Measurements from ENCODE around the gene CUTC. TPM values are rescaled to one million over a fixed set of nuclear protein-coding genes. Genes with fewer than 3 reads are reported as not detected.

Gene CUTC
- total and polyA plus RNA-seq, 2 experiments from 2014 or later: 21.6 to 29.4 TPM

DNA sequence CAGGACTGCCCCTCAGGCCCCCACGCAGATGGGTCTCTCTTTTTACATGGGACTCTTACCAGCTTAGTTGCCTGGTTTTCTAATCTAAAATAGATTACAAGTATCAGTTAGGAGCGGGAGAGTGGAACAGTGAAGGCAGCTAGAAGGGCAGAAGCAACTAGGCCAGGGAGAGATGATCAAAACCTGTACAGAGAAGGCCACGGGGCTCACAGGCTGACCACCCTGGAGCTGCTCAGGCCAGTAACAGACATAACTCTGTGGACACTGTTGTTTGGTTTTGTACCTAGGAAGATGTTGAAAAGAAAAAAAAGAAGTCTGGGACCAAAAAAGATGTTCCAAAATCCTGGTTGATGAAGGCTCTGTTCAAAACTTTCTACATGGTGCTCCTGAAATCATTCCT is 66.9 kb downstream of the CUTC start:
- TF ChIP-seq, protein P1, sequence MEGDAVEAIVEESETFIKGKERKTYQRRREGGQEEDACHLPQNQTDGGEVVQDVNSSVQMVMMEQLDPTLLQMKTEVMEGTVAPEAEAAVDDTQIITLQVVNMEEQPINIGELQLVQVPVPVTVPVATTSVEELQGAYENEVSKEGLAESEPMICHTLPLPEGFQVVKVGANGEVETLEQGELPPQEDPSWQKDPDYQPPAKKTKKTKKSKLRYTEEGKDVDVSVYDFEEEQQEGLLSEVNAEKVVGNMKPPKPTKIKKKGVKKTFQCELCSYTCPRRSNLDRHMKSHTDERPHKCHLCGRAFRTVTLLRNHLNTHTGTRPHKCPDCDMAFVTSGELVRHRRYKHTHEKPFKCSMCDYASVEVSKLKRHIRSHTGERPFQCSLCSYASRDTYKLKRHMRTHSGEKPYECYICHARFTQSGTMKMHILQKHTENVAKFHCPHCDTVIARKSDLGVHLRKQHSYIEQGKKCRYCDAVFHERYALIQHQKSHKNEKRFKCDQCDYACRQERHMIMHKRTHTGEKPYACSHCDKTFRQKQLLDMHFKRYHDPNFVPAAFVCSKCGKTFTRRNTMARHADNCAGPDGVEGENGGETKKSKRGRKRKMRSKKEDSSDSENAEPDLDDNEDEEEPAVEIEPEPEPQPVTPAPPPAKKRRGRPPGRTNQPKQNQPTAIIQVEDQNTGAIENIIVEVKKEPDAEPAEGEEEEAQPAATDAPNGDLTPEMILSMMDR (IDR thresholded peaks at IDR 0.05; ENCODE audit: poor library complexity): no peak
- TF ChIP-seq EZH2 (IDR thresholded peaks at IDR 0.05; ENCODE audit: borderline replicate concordance) (no peak), EZH2phosphoT487 (IDR thresholded peaks at IDR 0.05; ENCODE audit: low read depth, severe bottlenecking, unreplicated experiment) (no peak)
- Histone ChIP-seq H3K27ac (no peak overlapping the region), H3K4me2 (no peak overlapping the region), H2AFZ (no peak overlapping the region), H3K4me1 (ENCODE audit: insufficient read depth) (no peaks in the 10 kb centered on the region), H3K4me3 (no peak overlapping the region), H3K9me3 (ENCODE audit: low read depth) (no peaks in the 10 kb centered on the region), H4K20me1 (ENCODE audit: insufficient read depth, poor library complexity, severe bottlenecking) (no peaks in the 10 kb centered on the region), H3K27me3 (no peaks in the 10 kb centered on the region), H3K9me2 (replicated peaks; ENCODE audit: insufficient read depth) (no peaks in the 10 kb centered on the region), H3K36me3 (replicated peaks; ENCODE audit: insufficient read depth, low read depth) (no peaks in the 10 kb centered on the region), H3K79me2 (no peaks in the 10 kb centered on the region)
- no peak for DNase-seq (ENCODE audit: low spot score)
- WGBS (ENCODE audit: low lambda C conversion rate, missing lambda C conversion rate): 84% methylated on average over 3 of the region's 3 CpGs

DNA sequence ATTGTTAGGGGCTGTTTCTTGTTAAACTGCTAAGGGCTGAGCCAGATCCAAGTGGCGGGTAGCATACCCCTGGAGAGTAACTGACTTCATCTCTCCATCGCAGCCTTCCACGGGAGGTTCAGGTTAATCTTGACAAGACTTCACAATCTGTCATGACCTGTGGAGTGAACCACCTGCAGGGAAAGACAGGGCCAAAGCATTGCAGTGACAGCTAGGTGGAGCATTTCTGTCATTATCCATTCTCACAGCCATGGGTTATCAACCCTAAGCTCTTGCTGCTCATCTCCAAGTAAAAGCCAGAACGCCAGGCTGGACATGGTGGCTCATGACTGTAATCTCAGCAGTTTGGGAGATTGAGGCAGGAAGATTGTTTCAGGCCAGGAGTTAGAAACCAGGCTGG is 67.6 kb downstream of the CUTC start:
- H3K9me3 ChIP-seq (ENCODE audit: low read depth): no peaks in the 10 kb centered on the region
- no peak overlapping the region for H3K27ac ChIP-seq
- 86% methylated on average over 4 of the region's 4 CpGs for WGBS (ENCODE audit: low lambda C conversion rate, missing lambda C conversion rate)
- H3K9me2 ChIP-seq (replicated peaks; ENCODE audit: insufficient read depth): no peaks in the 10 kb centered on the region
- H3K4me1 ChIP-seq (ENCODE audit: insufficient read depth): no peaks in the 10 kb centered on the region
- TF ChIP-seq EZH2phosphoT487 (IDR thresholded peaks at IDR 0.05; ENCODE audit: low read depth, severe bottlenecking, unreplicated experiment): no peak
- TF ChIP-seq EZH2 (IDR thresholded peaks at IDR 0.05; ENCODE audit: borderline replicate concordance): no peak
- TF ChIP-seq, protein P1 (IDR thresholded peaks at IDR 0.05; ENCODE audit: poor library complexity): no peak
- H4K20me1 ChIP-seq (ENCODE audit: insufficient read depth, poor library complexity, severe bottlenecking): no peaks in the 10 kb centered on the region
- DNase-seq (ENCODE audit: low spot score): no peak
- H3K4me2 ChIP-seq: no peak overlapping the region
- no peaks in the 10 kb centered on the region for H3K79me2 ChIP-seq
- no peaks in the 10 kb centered on the region for H3K36me3 ChIP-seq (replicated peaks; ENCODE audit: insufficient read depth, low read depth)
- no peaks in the 10 kb centered on the region for H3K27me3 ChIP-seq
- H2AFZ ChIP-seq: no peak overlapping the region
- no peak overlapping the region for H3K4me3 ChIP-seq

DNA sequence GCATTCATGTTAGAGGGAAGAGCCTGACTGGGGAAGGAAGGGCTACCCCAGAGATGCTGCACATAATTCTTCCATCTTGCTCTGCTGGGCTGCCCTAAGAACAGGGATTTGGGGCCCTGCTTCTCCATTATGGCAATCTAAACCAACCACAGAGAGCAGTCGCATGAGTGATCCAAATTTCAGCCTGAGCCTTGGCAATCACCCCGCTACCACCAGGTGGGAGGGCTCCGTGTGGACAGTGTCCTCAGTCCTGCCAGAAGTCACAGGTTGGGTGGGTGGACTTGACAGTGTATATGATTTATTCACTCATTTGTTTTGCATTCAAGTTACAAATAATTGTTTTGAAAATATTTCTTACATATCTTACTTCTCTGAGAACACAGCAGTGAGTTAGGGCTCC is 72.4 kb downstream of the CUTC start:
- H3K9me2 ChIP-seq (replicated peaks; ENCODE audit: insufficient read depth): no peaks in the 10 kb centered on the region
- no peaks in the 10 kb centered on the region for H4K20me1 ChIP-seq (ENCODE audit: insufficient read depth, poor library complexity, severe bottlenecking)
- H3K27me3 ChIP-seq: no peaks in the 10 kb centered on the region
- H3K27ac ChIP-seq: no peak overlapping the region
- 89% methylated on average over 3 of the region's 3 CpGs for WGBS (ENCODE audit: low lambda C conversion rate, missing lambda C conversion rate)
- no peaks in the 10 kb centered on the region for H3K36me3 ChIP-seq (replicated peaks; ENCODE audit: insufficient read depth, low read depth)
- TF ChIP-seq EZH2phosphoT487 (IDR thresholded peaks at IDR 0.05; ENCODE audit: low read depth, severe bottlenecking, unreplicated experiment) (no peak), EZH2 (IDR thresholded peaks at IDR 0.05; ENCODE audit: borderline replicate concordance) (no peak)
- TF ChIP-seq, protein P1 (IDR thresholded peaks at IDR 0.05; ENCODE audit: poor library complexity): no peak
- no peak overlapping the region for H2AFZ ChIP-seq
- H3K9me3 ChIP-seq (ENCODE audit: low read depth): no peaks in the 10 kb centered on the region
- no peak for DNase-seq (ENCODE audit: low spot score)
- H3K79me2 ChIP-seq: no peaks in the 10 kb centered on the region
- H3K4me3 ChIP-seq: no peak overlapping the region
- no peaks in the 10 kb centered on the region for H3K4me1 ChIP-seq (ENCODE audit: insufficient read depth)
- H3K4me2 ChIP-seq: no peak overlapping the region

DNA sequence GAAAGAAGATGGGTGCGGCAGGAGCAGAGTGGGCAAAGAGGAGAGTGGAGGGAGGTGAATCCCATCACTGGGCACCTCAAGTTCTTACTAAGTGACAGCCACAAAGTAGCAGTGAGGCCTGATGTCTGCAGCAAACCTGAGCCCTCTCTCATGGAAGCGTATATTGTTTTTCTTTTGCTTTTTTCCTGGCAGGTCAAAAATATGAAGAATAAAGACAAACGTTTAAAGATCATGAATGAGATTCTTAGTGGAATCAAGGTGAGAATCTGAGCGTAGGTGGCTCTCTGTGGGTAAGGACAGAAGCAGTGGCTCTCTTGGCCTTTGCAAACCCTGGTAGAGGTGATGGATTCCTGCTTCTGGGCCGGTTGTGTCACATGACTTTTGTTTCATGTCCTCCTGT is 73.2 kb downstream of the CUTC start:
- no peak overlapping the region for H2AFZ ChIP-seq
- no peaks in the 10 kb centered on the region for H3K79me2 ChIP-seq
- H3K4me3 ChIP-seq: no peak overlapping the region
- H3K9me3 ChIP-seq (ENCODE audit: low read depth): no peaks in the 10 kb centered on the region
- TF ChIP-seq EZH2 (IDR thresholded peaks at IDR 0.05; ENCODE audit: borderline replicate concordance): no peak
- TF ChIP-seq, protein P1 (IDR thresholded peaks at IDR 0.05; ENCODE audit: poor library complexity): no peak
- no peak for TF ChIP-seq EZH2phosphoT487 (IDR thresholded peaks at IDR 0.05; ENCODE audit: low read depth, severe bottlenecking, unreplicated experiment)
- no peaks in the 10 kb centered on the region for H3K9me2 ChIP-seq (replicated peaks; ENCODE audit: insufficient read depth)
- no peak for DNase-seq (ENCODE audit: low spot score)
- peaks cover 7% of the 10 kb centered on the region for H3K4me1 ChIP-seq (ENCODE audit: insufficient read depth)
- no peaks in the 10 kb centered on the region for H4K20me1 ChIP-seq (ENCODE audit: insufficient read depth, poor library complexity, severe bottlenecking)
- no peak overlapping the region for H3K4me2 ChIP-seq
- no peaks in the 10 kb centered on the region for H3K27me3 ChIP-seq
- WGBS (ENCODE audit: low lambda C conversion rate, missing lambda C conversion rate): 93% methylated on average over 5 of the region's 5 CpGs
- no peaks in the 10 kb centered on the region for H3K36me3 ChIP-seq (replicated peaks; ENCODE audit: insufficient read depth, low read depth)
- H3K27ac ChIP-seq: no peak overlapping the region
